Esophagus squamous epithelium (tissue), 4 donors: Measurements from ENCODE around the gene DGKD.

Experiments used
- POLR2A ChIP-seq, 4 donors: fragments of 450-650 bp; IDR thresholded peaks; one replicate each; pipeline ENCODE4 v1.6.1; 2017; ENCODE audit warnings: antibody characterized with exemption in 4 of 4, mild to moderate bottlenecking in 4 of 4, moderate library complexity in 3 of 4
- TF ChIP-seq, protein P1 (sequence below), 6 experiments: fragments of 450-650 bp in 4 of 6; fragments of 200-600 bp in 2 of 6; sonication (generic) in 2 of 6; IDR thresholded peaks; one replicate each; pipeline ENCODE4 v1.5.1; 2016 to 2019; ENCODE audit warnings: antibody characterized with exemption in 6 of 6, mild to moderate bottlenecking in 4 of 6, moderate library complexity in 4 of 6

- TF ChIP-seq, protein P1, sequence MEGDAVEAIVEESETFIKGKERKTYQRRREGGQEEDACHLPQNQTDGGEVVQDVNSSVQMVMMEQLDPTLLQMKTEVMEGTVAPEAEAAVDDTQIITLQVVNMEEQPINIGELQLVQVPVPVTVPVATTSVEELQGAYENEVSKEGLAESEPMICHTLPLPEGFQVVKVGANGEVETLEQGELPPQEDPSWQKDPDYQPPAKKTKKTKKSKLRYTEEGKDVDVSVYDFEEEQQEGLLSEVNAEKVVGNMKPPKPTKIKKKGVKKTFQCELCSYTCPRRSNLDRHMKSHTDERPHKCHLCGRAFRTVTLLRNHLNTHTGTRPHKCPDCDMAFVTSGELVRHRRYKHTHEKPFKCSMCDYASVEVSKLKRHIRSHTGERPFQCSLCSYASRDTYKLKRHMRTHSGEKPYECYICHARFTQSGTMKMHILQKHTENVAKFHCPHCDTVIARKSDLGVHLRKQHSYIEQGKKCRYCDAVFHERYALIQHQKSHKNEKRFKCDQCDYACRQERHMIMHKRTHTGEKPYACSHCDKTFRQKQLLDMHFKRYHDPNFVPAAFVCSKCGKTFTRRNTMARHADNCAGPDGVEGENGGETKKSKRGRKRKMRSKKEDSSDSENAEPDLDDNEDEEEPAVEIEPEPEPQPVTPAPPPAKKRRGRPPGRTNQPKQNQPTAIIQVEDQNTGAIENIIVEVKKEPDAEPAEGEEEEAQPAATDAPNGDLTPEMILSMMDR (IDR thresholded peaks at IDR 0.05): no peak
- no peak for TF ChIP-seq POLR2A (IDR thresholded peaks at IDR 0.05)
These were observed 63.9 kb downstream of the DGKD start for GRCh38 chr2:233418052-233418760.
